NB4 (cell line): ENCODE measurements around the gene TTC34.

Experiments
- DNase-seq: peaks from one replicate; pipeline ENCODE4 v3.0.0; 2010; ENCODE audit warnings: low read depth
- H3K4me3 ChIP-seq: one replicate; pipeline ENCODE4 v1.5.1; 2011; ENCODE audit warnings: mild to moderate bottlenecking, low read depth, low read length, moderate library complexity
- CTCF ChIP-seq: IDR thresholded peaks from one replicate; pipeline ENCODE4 v1.5.1; 2012; ENCODE audit warnings: low read depth, low read length
- MYC ChIP-seq: IDR thresholded peaks from 2 replicates; pipeline ENCODE4 v1.6.1; 2011; ENCODE audit warnings: low read depth, low read length
- POLR2A ChIP-seq: IDR thresholded peaks from 2 replicates; pipeline ENCODE4 v1.6.1; 2011; ENCODE audit warnings: mild to moderate bottlenecking; ENCODE audit not compliant: insufficient read length; ENCODE audit errors: extremely low read depth
- TF ChIP-seq, protein P1 (sequence below): IDR thresholded peaks from 2 replicates; pipeline ENCODE4 v1.6.1; 2011; ENCODE audit warnings: low read depth, low read length

Gene TTC34

GRCh38 chr1:2644171-2644570, 157.3 kb downstream of the TTC34 start:
- TF ChIP-seq, protein P1, sequence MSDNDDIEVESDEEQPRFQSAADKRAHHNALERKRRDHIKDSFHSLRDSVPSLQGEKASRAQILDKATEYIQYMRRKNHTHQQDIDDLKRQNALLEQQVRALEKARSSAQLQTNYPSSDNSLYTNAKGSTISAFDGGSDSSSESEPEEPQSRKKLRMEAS: no peak
- TF ChIP-seq POLR2A: no peak
- TF ChIP-seq MYC: no peak
- TF ChIP-seq CTCF: no peak
- no peak for DNase-seq
- H3K4me3 ChIP-seq: no peak overlapping the region

- no peak for DNase-seq
- no peak overlapping the region for H3K4me3 ChIP-seq
- TF ChIP-seq POLR2A: no peak
- no peak for TF ChIP-seq CTCF
- TF ChIP-seq, protein P1: no peak
- TF ChIP-seq MYC: no peak
Measured at GRCh38 chr1:2643414-2644077, 157.9 kb downstream of the TTC34 start.

GRCh38 chr1:2642560-2643413, 158.7 kb downstream of the TTC34 start:
- peak overlapping the region; percentile 43 for H3K4me3 ChIP-seq

DNA sequence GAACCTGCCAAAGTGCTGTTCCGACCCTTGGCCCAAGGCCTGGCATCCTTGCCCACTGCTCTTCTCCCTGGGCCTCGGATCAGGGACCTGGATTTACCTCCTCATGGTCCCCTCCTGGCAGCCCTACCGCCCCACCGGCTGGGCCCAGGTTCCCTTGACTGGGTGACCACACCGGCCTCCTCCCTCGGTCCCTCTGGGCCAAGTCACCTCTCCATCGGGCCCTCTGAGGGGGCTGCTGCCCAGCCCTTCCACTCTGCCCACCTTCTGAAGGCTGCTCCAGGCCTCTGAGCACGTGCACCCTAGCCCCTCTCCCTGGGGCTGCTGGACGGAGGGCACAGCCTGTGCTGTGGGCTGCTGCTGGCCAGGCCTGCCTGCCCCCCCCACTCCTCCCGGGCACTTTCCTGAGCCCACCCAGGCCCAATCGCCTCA, 159.3 kb downstream of the TTC34 start:
- no peak for TF ChIP-seq CTCF
- no peak for TF ChIP-seq MYC
- TF ChIP-seq POLR2A: no peak
- TF ChIP-seq, protein P1: no peak
- no peak for DNase-seq

More at GRCh38 chr1:2642560-2643413, 158.7 kb downstream of the TTC34 start:
- TF ChIP-seq MYC (peak; percentile 45; the same call in 1 of the 2 replicates), POLR2A (peak; percentile 80), CTCF (no peak)
- TF ChIP-seq, protein P1: no peak
- peak; percentile 90 for DNase-seq

DNA sequence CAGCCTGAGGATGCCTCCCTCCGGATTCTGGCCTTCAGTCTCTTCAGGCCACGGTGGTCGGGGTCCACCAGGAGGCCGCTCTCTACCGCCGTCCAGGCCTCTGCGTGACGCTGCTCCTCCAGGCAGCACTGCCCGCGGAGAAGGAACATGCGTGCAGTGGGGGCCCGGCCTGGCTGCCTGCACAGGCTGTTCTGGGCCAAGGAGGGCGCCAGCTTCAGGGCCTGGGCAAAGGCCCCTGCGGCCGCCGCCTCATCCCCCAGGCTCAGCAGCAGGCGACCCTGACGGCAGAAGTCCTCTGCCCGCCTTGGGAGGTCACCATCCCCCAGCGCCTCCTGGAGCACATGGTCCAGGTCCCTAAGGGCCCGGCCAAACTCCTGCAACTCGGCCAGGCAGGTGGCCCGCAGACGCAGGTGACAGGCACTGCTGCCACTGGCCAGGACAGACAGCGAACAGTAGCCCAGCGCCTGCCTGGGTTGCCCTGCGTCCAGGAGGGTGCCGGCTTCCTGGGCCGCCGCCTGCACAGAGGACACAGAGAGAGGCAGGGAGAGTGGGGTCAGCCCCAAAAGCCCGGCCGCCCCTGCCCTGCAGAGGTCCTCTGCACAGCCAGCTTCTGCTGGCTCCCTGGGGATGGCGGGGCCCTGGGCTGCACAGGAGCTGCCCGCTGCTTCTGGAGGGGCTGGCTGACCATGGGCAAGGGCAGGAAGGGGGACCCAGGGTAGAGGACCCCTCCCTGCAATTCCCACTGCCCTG, 159.9 kb downstream of the TTC34 start:
- DNase-seq: no peak
- TF ChIP-seq POLR2A (no peak), MYC (no peak), CTCF (no peak)
- TF ChIP-seq, protein P1: no peak
- peak overlapping the region; percentile 43 for H3K4me3 ChIP-seq

More for the DNA sequence above, 159.3 kb downstream of the TTC34 start:
- peak overlapping the region; percentile 43 for H3K4me3 ChIP-seq
